Gastrocnemius medialis (tissue), 4 donors: Measurements from ENCODE around the gene PHLDB2. TPM values are rescaled to one million over a fixed set of nuclear protein-coding genes. Genes with fewer than 3 reads are reported as not detected.

Experiments
- ATAC-seq, 2 donors: fragments of 150-250 bp; one replicate each; pipeline ENCODE4 v1.9.1; 2016
- DNase-seq, 2 donors: peaks; one replicate each; pipeline ENCODE4 v3.0.0-alpha.2; 2019
- H3K27ac ChIP-seq, 4 donors: fragments of 200-600 bp; sonication (generic); 1 replicate in 1 of 4; 2 replicates in 3 of 4; pipeline ENCODE4 v1.5.1; 2016 to 2018; ENCODE audit warnings: mild to moderate bottlenecking in 2 of 4, moderate library complexity in 1 of 4
- H3K27me3 ChIP-seq, 3 donors: fragments of 200-600 bp; sonication (generic) in 2 of 3; 1 replicate in 1 of 3; 2 replicates in 2 of 3; pipeline versions ENCODE4 v1.5.1 to v1.6.0; 2016 to 2019; ENCODE audit warnings: mild to moderate bottlenecking in 1 of 3, moderate library complexity in 1 of 3
- H3K36me3 ChIP-seq, 2 donors: fragments of 200-600 bp; sonication (generic) in 1 of 2; one replicate each; pipeline ENCODE4 v1.5.1; 2017 to 2018
- H3K4me1 ChIP-seq, 2 donors: fragments of 200-600 bp; sonication (generic) in 1 of 2; one replicate each; pipeline ENCODE4 v1.5.1; 2016 to 2017; ENCODE audit warnings: mild to moderate bottlenecking in 2 of 2
- H3K4me3 ChIP-seq, 4 donors: fragments of 200-600 bp; sonication (generic) in 3 of 4; 1 replicate in 1 of 4; 2 replicates in 3 of 4; pipeline ENCODE4 v1.5.1; 2016 to 2019; ENCODE audit warnings: mild to moderate bottlenecking in 2 of 4
- H3K9me3 ChIP-seq, 3 donors: fragments of 200-600 bp; sonication (generic) in 2 of 3; 1 replicate in 1 of 3; 2 replicates in 2 of 3; pipeline ENCODE4 v1.5.1; 2016 to 2019
- CTCF ChIP-seq, 5 experiments: fragments of 450-650 bp in 3 of 5; fragments of 200-600 bp in 2 of 5; sonication (generic) in 2 of 5; IDR thresholded peaks in 4 of 5; conservative IDR thresholded peaks in 1 of 5; 1 replicate in 4 of 5; 2 replicates in 1 of 5; pipeline ENCODE4 v1.5.1; 2016 to 2019; ENCODE audit warnings: antibody characterized with exemption in 5 of 5, mild to moderate bottlenecking in 3 of 5, moderate library complexity in 3 of 5
- POLR2A ChIP-seq, 2 donors: fragments of 450-650 bp; IDR thresholded peaks; one replicate each; pipeline ENCODE4 v1.6.1; 2017; ENCODE audit warnings: antibody characterized with exemption in 2 of 2, mild to moderate bottlenecking in 2 of 2, moderate library complexity in 2 of 2
- in situ Hi-C, 4 donors: fragments of 200-750 bp; cut with MboI; loops; one replicate each; pipeline versions ENCODE4 v1.15.0 to v1.8.0; 2017; ENCODE audit warnings: low sequenced_read_pairs in 4 of 4
- intact Hi-C: fragments of 100-400 bp; cut with DNase I; formaldehyde crosslinking; loops from one replicate; pipeline ENCODE4 v1.15.1; 2023; ENCODE audit warnings: low total_unique reads
- total RNA-seq, 4 donors: library from RNA; depleted of rRNA; stranded (reverse); fragments of >200 nt; gene quantifications; one replicate each; pipeline versions ENCODE4 v1.1.0 to v1.2.3, GENCODE V29; 2016

Gene PHLDB2
- total RNA-seq, 4 donors from 2014 or later = 3.0 to 7.2 (median 4.0) TPM

- Histone ChIP-seq H3K4me3 (no peak overlapping the region), H3K4me1 (peaks cover 0 to 3% of the 10 kb centered on the region in 2 donors), H3K9me3 (no peaks in the 10 kb centered on the region), H3K27me3 (no peaks in the 10 kb centered on the region), H3K36me3 (no peaks in the 10 kb centered on the region), H3K27ac (no peak overlapping the region)
- no peak for DNase-seq
- intact Hi-C loops (loop anchor here (5.0 kb wide), 1 partner anchor 39 kb away; no protein-coding TSS in a partner anchor), in situ Hi-C loops (no loop called here)
- TF ChIP-seq CTCF (IDR thresholded peaks at IDR 0.05 in 4 of 5, conservative IDR thresholded peaks at IDR 0.05 in 1 of 5) (no peak), POLR2A (IDR thresholded peaks at IDR 0.05) (no peak)
- ATAC-seq = no peak
These were observed 42.6 kb downstream of the PHLDB2 start for GRCh38 chr3:111901637-111902036.

GRCh38 chr3:111902534-111902933 lies 43.5 kb downstream of the PHLDB2 start:
- DNase-seq (no peak), ATAC-seq (no peak)
- no peaks in the 10 kb centered on the region for H3K27me3 ChIP-seq
- intact Hi-C loops (loop anchor here (5.0 kb wide), 1 partner anchor 40 kb away; no protein-coding TSS in a partner anchor), in situ Hi-C loops (no loop called here)
- H3K4me1 ChIP-seq = peaks cover 0 to 3% of the 10 kb centered on the region in 2 donors
- no peak overlapping the region for H3K27ac ChIP-seq
- no peaks in the 10 kb centered on the region for H3K9me3 ChIP-seq
- TF ChIP-seq POLR2A (IDR thresholded peaks at IDR 0.05) (no peak), CTCF (IDR thresholded peaks at IDR 0.05 in 4 of 5, conservative IDR thresholded peaks at IDR 0.05 in 1 of 5) (no peak)
- H3K4me3 ChIP-seq = no peak overlapping the region
- no peaks in the 10 kb centered on the region for H3K36me3 ChIP-seq

- Histone ChIP-seq H3K27me3 (no peaks in the 10 kb centered on the region), H3K36me3 (no peaks in the 10 kb centered on the region), H3K4me3 (no peak overlapping the region), H3K9me3 (no peaks in the 10 kb centered on the region), H3K27ac (peak overlapping the region in 1 of 4 donors; percentile 5), H3K4me1 (peaks cover 0 to 3% of the 10 kb centered on the region in 2 donors)
- ATAC-seq (no peak), DNase-seq (no peak)
- intact Hi-C loops = loop anchor here (5.0 kb wide), 1 partner anchor 41 kb away; no protein-coding TSS in a partner anchor
- TF ChIP-seq POLR2A (IDR thresholded peaks at IDR 0.05) (no peak), CTCF (IDR thresholded peaks at IDR 0.05 in 4 of 5, conservative IDR thresholded peaks at IDR 0.05 in 1 of 5) (no peak)
- in situ Hi-C loops = no loop called here
These were observed 44.0 kb downstream of the PHLDB2 start for GRCh38 chr3:111903067-111903511.

GRCh38 chr3:111904376-111905241 lies 45.5 kb downstream of the PHLDB2 start:
- Histone ChIP-seq H3K9me3 (no peaks in the 10 kb centered on the region), H3K36me3 (no peaks in the 10 kb centered on the region), H3K27me3 (no peaks in the 10 kb centered on the region), H3K4me3 (no peak overlapping the region), H3K4me1 (peaks cover 0 to 3% of the 10 kb centered on the region in 2 donors), H3K27ac (peak overlapping the region; percentile 8 to 42 (median 23))
- DNase-seq (no peak), ATAC-seq (peak; percentile 87 to 93)
- TF ChIP-seq POLR2A (IDR thresholded peaks at IDR 0.05) (peak in 1 of 2 donors; percentile 42), CTCF (IDR thresholded peaks at IDR 0.05 in 4 of 5, conservative IDR thresholded peaks at IDR 0.05 in 1 of 5) (no peak)
- in situ Hi-C loops = no loop called here
- intact Hi-C loops = loop anchor here (5.0 kb wide), 1 partner anchor 42 kb away; no protein-coding TSS in a partner anchor
